ENCODE data around the gene ASAH2B.
"Not testable (repeated sequence)": the region's sequence is repeated elsewhere in the genome, so short reads cannot be mapped to it uniquely, and the experiment has no call there.

DNA sequence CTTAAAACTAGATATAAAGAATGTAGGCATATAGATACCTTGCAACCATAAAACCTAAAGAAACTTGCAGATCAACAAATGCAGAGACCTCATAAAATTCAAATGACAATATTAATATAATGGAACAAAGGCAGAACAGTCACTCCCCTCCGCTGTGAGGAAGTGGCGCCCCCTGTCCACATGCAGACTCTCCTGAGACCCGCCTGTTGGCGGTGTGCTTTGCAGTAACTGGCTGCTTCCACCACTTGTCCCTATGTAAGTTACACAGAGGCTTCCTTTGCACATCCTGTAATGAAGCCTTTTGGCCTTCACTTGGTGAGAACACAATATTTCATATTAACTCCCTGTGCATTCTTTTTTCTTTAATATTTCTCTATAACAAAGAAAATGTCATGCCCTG lies 41.9 kb upstream of the ASAH2B start:
- TF ChIP-seq, protein P1, sequence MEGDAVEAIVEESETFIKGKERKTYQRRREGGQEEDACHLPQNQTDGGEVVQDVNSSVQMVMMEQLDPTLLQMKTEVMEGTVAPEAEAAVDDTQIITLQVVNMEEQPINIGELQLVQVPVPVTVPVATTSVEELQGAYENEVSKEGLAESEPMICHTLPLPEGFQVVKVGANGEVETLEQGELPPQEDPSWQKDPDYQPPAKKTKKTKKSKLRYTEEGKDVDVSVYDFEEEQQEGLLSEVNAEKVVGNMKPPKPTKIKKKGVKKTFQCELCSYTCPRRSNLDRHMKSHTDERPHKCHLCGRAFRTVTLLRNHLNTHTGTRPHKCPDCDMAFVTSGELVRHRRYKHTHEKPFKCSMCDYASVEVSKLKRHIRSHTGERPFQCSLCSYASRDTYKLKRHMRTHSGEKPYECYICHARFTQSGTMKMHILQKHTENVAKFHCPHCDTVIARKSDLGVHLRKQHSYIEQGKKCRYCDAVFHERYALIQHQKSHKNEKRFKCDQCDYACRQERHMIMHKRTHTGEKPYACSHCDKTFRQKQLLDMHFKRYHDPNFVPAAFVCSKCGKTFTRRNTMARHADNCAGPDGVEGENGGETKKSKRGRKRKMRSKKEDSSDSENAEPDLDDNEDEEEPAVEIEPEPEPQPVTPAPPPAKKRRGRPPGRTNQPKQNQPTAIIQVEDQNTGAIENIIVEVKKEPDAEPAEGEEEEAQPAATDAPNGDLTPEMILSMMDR (IDR thresholded peaks at IDR 0.05): not testable (repeated sequence)
- TF ChIP-seq ZFX (IDR thresholded peaks at IDR 0.05; ENCODE audit: borderline replicate concordance): not testable (repeated sequence)
